GM21367 (cell line): ENCODE data around the gene DDX31.
"Not testable (repeated sequence)": the region's sequence is repeated elsewhere in the genome, so short reads cannot be mapped to it uniquely, and the experiment has no call there.

Experiments used
- ATAC-seq: cut with Tn5 transposase; IDR thresholded peaks from one replicate; pipeline ENCODE4 v1.9.1; 2021; ENCODE audit not compliant: unreplicated experiment

DDX31 gene

GRCh38 chr9:132582786-132583583, 86.8 kb downstream of the DDX31 start:
- ATAC-seq: no peak

- ATAC-seq: no peak
These were observed 87.5 kb downstream of the DDX31 start, which contains the start of gene BARHL1 for GRCh38 chr9:132582276-132582785. Gene BARHL1, plus strand, starts transcription at chr9:132582606. Its CDS starts 192 bp downstream, at chr9:132582798.

- no peak for ATAC-seq
These were observed 90.4 kb downstream of the DDX31 start for GRCh38 chr9:132579427-132579798.

- ATAC-seq: no peak
These were observed 91.3 kb downstream of the DDX31 start for GRCh38 chr9:132578367-132578932.

GRCh38 chr9:132577119-132577518, 92.7 kb downstream of the DDX31 start:
- no peak for ATAC-seq

- ATAC-seq: no peak
These were observed 94.0 kb downstream of the DDX31 start for GRCh38 chr9:132575811-132576210.

GRCh38 chr9:132575005-132575609, 94.7 kb downstream of the DDX31 start:
- ATAC-seq: no peak

GRCh38 chr9:132572921-132573320, 96.9 kb downstream of the DDX31 start:
- ATAC-seq: no peak

- no peak for ATAC-seq
These were observed 97.8 kb downstream of the DDX31 start for GRCh38 chr9:132571806-132572600.

GRCh38 chr9:132568787-132569186, 101.0 kb downstream of the DDX31 start:
- ATAC-seq: not testable (repeated sequence)

- ATAC-seq: no peak
These were observed 105.3 kb downstream of the DDX31 start for GRCh38 chr9:132564526-132564925.

GRCh38 chr9:132562306-132562573, 107.5 kb downstream of the DDX31 start:
- ATAC-seq: no peak

GRCh38 chr9:132560616-132561202, 109.1 kb downstream of the DDX31 start:
- ATAC-seq: no peak

GRCh38 chr9:132559711-132560110, 110.1 kb downstream of the DDX31 start:
- ATAC-seq: no peak

GRCh38 chr9:132557159-132557558, 112.6 kb downstream of the DDX31 start:
- no peak for ATAC-seq

- ATAC-seq: no peak
These were observed 113.1 kb downstream of the DDX31 start for GRCh38 chr9:132556714-132557113.

GRCh38 chr9:132556235-132556634, 113.5 kb downstream of the DDX31 start:
- ATAC-seq: no peak

- no peak for ATAC-seq
These were observed 114.3 kb downstream of the DDX31 start for GRCh38 chr9:132555528-132555927.

GRCh38 chr9:132554755-132555154, 115.0 kb downstream of the DDX31 start:
- ATAC-seq: no peak

GRCh38 chr9:132552041-132552440, 117.7 kb downstream of the DDX31 start:
- ATAC-seq: no peak

- ATAC-seq: no peak
These were observed 118.2 kb downstream of the DDX31 start for GRCh38 chr9:132551556-132551955.
